K562 (cell line): ENCODE data around the gene ORC1. TPM values are rescaled to one million over a fixed set of nuclear protein-coding genes. Genes with fewer than 3 reads are reported as not detected.

Experiments used
- ARHGAP35 ChIP-seq: fragments of 450-650 bp; IDR thresholded peaks from 2 replicates; pipeline ENCODE4 v1.6.1; 2018; ENCODE audit not compliant: partially characterized antibody
- FOXJ3 ChIP-seq: sonication (generic); formaldehyde crosslinking; IDR thresholded peaks from 2 replicates; pipeline ENCODE4 v1.4.0; 2020; ENCODE audit warnings: mild to moderate bottlenecking, missing genetic modification reagents
- ILK ChIP-seq: fragments of 450-650 bp; IDR thresholded peaks from 2 replicates; pipeline ENCODE4 v1.6.1; 2016; ENCODE audit warnings: missing genetic modification characterization, low read depth, mild to moderate bottlenecking, missing compliant biosample characterization, moderate library complexity, borderline replicate concordance
- MEIS2 ChIP-seq: fragments of 450-650 bp; IDR thresholded peaks from 2 replicates; pipeline ENCODE4 v1.6.1; 2014; ENCODE audit warnings: mild to moderate bottlenecking; ENCODE audit not compliant: partially characterized antibody
- PCBP2 ChIP-seq: fragments of 200-400 bp; formaldehyde crosslinking; IDR thresholded peaks from 2 replicates; pipeline ENCODE4 v1.6.1; 2018; ENCODE audit warnings: low read length, low read depth, mild to moderate bottlenecking, moderate library complexity; ENCODE audit not compliant: poor library complexity, severe bottlenecking
- POLR2AphosphoS5 ChIP-seq: IDR thresholded peaks from 2 replicates; pipeline ENCODE4 v1.6.1; 2011; ENCODE audit warnings: mild to moderate bottlenecking, low read depth, low read length, moderate library complexity; ENCODE audit not compliant: control insufficient read depth, insufficient read depth
- PREB ChIP-seq: sonication (generic); formaldehyde crosslinking; IDR thresholded peaks from 2 replicates; pipeline ENCODE4 v1.8.1; 2023; ENCODE audit warnings: mild to moderate bottlenecking, missing genetic modification reagents
- PTBP1 ChIP-seq: fragments of 200-400 bp; formaldehyde crosslinking; IDR thresholded peaks from 2 replicates; pipeline ENCODE4 v1.6.1; 2017; ENCODE audit warnings: low read depth, low read length
- SMAD4 ChIP-seq: fragments of 250-450 bp; sonication (Bioruptor Pico); conservative IDR thresholded peaks from 2 replicates; pipeline ENCODE4 v1.8.0; 2021; ENCODE audit warnings: inconsistent platforms, mild to moderate bottlenecking, moderate library complexity
- SRSF9 ChIP-seq: fragments of 200-400 bp; formaldehyde crosslinking; IDR thresholded peaks from 2 replicates; pipeline ENCODE4 v1.6.1; 2017; ENCODE audit warnings: low read depth, low read length, borderline replicate concordance
- ZNF253 ChIP-seq: fragments of 250-450 bp; sonication (Bioruptor Pico); conservative IDR thresholded peaks from 2 replicates; pipeline ENCODE4 v1.6.1; 2021; ENCODE audit warnings: mild to moderate bottlenecking
- ZNF3 ChIP-seq: fragments of 250-450 bp; sonication (Bioruptor Pico); IDR thresholded peaks from 2 replicates; pipeline ENCODE4 v1.5.0; 2021; ENCODE audit warnings: mild to moderate bottlenecking, moderate library complexity
- ZNF76 ChIP-seq: fragments of 250-450 bp; sonication (Bioruptor Pico); IDR thresholded peaks from 2 replicates; pipeline ENCODE4 v1.4.0; 2020; ENCODE audit warnings: mild to moderate bottlenecking, moderate library complexity, borderline replicate concordance
- polyA plus RNA-seq, 8 experiments: library from polyadenylated mRNA; depleted of rRNA in 4 of 8; stranded (reverse) in 5 of 8; unstranded in 3 of 8; fragments of >200 nt; fragmentation: Nextera tagmentation in 2 of 8; fragmentation: Illumina TruSeq in 1 of 8; extraction: Ambion mirVana in 2 of 8; extraction: Trizol in 1 of 8; gene quantifications; 2 replicates each; pipeline versions ENCODE4 v1.2.1 to v1.2.3, GENCODE V29; 2011 to 2014; ENCODE audit warnings: inconsistent platforms in 1 of 8, missing spikeins in 1 of 8
- total RNA-seq, 7 experiments: library from RNA; depleted of rRNA in 6 of 7; stranded (reverse); fragments of >200 nt in 6 of 7; fragmentation: Illumina TruSeq in 2 of 7; extraction: Trizol in 2 of 7; gene quantifications; 2 replicates each; pipeline versions ENCODE4 v1.2.1 to v1.2.3, GENCODE V29; 2011 to 2021; ENCODE audit warnings: low replicate concordance in 1 of 7
- TF ChIP-seq, protein P1 (sequence below): sonication (generic); formaldehyde crosslinking; IDR thresholded peaks from 2 replicates; pipeline ENCODE4 v1.8.0; 2022; ENCODE audit warnings: missing genetic modification reagents, mild to moderate bottlenecking, moderate library complexity, borderline replicate concordance
- TF ChIP-seq, protein P2 (sequence below): IDR thresholded peaks from 2 replicates; pipeline ENCODE4 v1.6.1; 2011; ENCODE audit not compliant: insufficient read length; ENCODE audit errors: extremely low read depth
- TF ChIP-seq, protein P3 (sequence below), 2 experiments: fragments of 450-650 bp in 1 of 2; sonication (generic) in 1 of 2; formaldehyde crosslinking in 1 of 2; IDR thresholded peaks; 2 replicates each; pipeline versions ENCODE4 v1.7.1 to v1.9.0; 2016 to 2022; ENCODE audit warnings: inconsistent platforms in 1 of 2, mild to moderate bottlenecking in 1 of 2, missing genetic modification reagents in 1 of 2

The ORC1 gene
- total and polyA plus RNA-seq, 9 of the 15 experiments (the other 6 are each of a cell fraction or from before 2014, with no cell fraction given), result 26.4 to 91.6 (median 69.7) TPM

DNA sequence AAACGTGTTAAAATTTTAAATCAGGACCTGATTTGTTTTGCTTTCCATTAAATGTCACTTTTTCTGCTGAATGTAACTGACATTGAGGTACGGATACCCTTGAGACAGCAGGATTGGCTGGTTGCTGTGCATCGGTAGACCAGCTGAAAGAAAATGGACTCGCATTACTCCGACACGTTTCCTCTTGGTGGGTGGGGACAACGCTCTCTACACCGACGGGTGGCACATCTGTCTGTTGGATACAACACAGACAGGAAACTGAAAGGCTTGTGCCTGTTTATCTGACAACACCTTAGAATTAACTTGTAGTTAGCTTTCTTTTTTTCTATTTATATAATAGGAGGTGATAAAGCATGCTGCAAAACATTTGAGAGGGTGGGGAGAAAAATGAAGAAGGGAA lies 19.5 kb upstream of the ORC1 start (continued):
- TF ChIP-seq ZNF3, result no peak
- TF ChIP-seq, protein P1, sequence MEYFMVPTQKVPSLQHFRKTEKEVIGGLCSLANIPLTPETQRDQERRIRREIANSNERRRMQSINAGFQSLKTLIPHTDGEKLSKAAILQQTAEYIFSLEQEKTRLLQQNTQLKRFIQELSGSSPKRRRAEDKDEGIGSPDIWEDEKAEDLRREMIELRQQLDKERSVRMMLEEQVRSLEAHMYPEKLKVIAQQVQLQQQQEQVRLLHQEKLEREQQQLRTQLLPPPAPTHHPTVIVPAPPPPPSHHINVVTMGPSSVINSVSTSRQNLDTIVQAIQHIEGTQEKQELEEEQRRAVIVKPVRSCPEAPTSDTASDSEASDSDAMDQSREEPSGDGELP (CRISPR knock-in tag), result 0 out of 2 replicates have a peak, but pooled peaks have one; percentile 42
- no peak for TF ChIP-seq FOXJ3 (CRISPR knock-in tag)
- TF ChIP-seq POLR2AphosphoS5, result 0 out of 2 replicates have a peak, but pooled peaks have one; percentile 0
- TF ChIP-seq ZNF253 (CRISPR knock-in tag), result no peak
- no peak for TF ChIP-seq SRSF9
- TF ChIP-seq PCBP2, result no peak
- TF ChIP-seq, protein P2, sequence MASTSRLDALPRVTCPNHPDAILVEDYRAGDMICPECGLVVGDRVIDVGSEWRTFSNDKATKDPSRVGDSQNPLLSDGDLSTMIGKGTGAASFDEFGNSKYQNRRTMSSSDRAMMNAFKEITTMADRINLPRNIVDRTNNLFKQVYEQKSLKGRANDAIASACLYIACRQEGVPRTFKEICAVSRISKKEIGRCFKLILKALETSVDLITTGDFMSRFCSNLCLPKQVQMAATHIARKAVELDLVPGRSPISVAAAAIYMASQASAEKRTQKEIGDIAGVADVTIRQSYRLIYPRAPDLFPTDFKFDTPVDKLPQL, result no peak
- peak; percentile 15 for TF ChIP-seq MEIS2
- no peak for TF ChIP-seq PTBP1
- TF ChIP-seq, protein P3, sequence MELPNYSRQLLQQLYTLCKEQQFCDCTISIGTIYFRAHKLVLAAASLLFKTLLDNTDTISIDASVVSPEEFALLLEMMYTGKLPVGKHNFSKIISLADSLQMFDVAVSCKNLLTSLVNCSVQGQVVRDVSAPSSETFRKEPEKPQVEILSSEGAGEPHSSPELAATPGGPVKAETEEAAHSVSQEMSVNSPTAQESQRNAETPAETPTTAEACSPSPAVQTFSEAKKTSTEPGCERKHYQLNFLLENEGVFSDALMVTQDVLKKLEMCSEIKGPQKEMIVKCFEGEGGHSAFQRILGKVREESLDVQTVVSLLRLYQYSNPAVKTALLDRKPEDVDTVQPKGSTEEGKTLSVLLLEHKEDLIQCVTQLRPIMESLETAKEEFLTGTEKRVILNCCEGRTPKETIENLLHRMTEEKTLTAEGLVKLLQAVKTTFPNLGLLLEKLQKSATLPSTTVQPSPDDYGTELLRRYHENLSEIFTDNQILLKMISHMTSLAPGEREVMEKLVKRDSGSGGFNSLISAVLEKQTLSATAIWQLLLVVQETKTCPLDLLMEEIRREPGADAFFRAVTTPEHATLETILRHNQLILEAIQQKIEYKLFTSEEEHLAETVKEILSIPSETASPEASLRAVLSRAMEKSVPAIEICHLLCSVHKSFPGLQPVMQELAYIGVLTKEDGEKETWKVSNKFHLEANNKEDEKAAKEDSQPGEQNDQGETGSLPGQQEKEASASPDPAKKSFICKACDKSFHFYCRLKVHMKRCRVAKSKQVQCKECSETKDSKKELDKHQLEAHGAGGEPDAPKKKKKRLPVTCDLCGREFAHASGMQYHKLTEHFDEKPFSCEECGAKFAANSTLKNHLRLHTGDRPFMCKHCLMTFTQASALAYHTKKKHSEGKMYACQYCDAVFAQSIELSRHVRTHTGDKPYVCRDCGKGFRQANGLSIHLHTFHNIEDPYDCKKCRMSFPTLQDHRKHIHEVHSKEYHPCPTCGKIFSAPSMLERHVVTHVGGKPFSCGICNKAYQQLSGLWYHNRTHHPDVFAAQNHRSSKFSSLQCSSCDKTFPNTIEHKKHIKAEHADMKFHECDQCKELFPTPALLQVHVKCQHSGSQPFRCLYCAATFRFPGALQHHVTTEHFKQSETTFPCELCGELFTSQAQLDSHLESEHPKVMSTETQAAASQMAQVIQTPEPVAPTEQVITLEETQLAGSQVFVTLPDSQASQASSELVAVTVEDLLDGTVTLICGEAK (IDR thresholded peaks at IDR 0.05), result 0 out of 2 replicates have a peak, but pooled peaks have one; percentile 14
- TF ChIP-seq, protein P3 (CRISPR knock-in tag; IDR thresholded peaks at IDR 0.05), result no peak
- no peak for TF ChIP-seq ILK
- peak; percentile 41; the same call in 1 of the 2 replicates for TF ChIP-seq SMAD4
- no peak for TF ChIP-seq PREB (CRISPR knock-in tag)
- TF ChIP-seq ARHGAP35, result no peak
- TF ChIP-seq ZNF76 (CRISPR knock-in tag), result no peak
